ENCODE results near the gene PLCB4.

PLCB4 gene

DNA sequence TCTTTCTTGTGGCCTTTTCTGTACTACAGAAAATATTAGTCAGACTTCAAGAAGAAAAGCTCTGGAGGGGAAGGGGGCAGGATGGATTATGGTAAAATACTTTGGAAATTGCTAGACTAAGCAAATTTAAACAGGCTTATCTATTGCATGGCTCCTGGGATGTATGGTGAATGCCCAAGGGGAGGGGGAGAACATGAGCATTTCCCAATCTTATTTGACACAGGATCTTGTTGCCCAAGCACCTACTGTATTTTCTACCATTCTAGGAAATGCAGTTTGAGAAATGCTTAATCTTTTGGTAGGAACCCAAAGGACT is 359.4 kb downstream of the PLCB4 start:
- TF ChIP-seq FOXP2 (optimal IDR thresholded peaks at IDR 0.05; ENCODE audit: borderline replicate concordance, extremely low read depth, extremely low read length, insufficient read depth) = no peak
- TF ChIP-seq, protein P1, sequence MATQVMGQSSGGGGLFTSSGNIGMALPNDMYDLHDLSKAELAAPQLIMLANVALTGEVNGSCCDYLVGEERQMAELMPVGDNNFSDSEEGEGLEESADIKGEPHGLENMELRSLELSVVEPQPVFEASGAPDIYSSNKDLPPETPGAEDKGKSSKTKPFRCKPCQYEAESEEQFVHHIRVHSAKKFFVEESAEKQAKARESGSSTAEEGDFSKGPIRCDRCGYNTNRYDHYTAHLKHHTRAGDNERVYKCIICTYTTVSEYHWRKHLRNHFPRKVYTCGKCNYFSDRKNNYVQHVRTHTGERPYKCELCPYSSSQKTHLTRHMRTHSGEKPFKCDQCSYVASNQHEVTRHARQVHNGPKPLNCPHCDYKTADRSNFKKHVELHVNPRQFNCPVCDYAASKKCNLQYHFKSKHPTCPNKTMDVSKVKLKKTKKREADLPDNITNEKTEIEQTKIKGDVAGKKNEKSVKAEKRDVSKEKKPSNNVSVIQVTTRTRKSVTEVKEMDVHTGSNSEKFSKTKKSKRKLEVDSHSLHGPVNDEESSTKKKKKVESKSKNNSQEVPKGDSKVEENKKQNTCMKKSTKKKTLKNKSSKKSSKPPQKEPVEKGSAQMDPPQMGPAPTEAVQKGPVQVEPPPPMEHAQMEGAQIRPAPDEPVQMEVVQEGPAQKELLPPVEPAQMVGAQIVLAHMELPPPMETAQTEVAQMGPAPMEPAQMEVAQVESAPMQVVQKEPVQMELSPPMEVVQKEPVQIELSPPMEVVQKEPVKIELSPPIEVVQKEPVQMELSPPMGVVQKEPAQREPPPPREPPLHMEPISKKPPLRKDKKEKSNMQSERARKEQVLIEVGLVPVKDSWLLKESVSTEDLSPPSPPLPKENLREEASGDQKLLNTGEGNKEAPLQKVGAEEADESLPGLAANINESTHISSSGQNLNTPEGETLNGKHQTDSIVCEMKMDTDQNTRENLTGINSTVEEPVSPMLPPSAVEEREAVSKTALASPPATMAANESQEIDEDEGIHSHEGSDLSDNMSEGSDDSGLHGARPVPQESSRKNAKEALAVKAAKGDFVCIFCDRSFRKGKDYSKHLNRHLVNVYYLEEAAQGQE (IDR thresholded peaks at IDR 0.05; ENCODE audit: insufficient read depth in 1 of 2, low read depth in 2 of 2, low read length in 2 of 2) = no peak

DNA sequence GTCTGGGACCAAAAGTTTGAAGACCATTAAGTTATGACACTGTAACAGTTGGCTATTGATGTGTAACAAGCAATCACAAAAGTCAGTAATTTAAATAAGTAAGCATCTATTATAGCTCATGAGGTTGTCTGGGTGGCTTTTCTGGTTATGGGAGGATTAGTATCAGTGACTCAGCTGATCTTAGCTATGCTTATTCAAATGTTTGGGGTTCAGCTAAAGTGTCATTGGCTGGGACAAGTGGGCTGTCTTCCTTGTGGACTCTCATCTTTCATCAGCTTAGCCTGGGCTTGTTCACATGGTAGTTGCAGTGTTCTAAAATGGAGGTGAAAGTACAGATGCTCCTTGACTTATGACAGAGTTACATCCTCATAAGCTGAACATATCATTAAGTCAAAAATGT is 370.9 kb downstream of the PLCB4 start:
- TF ChIP-seq FOXP2 (optimal IDR thresholded peaks at IDR 0.05; ENCODE audit: borderline replicate concordance, extremely low read depth, extremely low read length, insufficient read depth) (no peak), SIN3A (IDR thresholded peaks at IDR 0.05; ENCODE audit: borderline replicate concordance, insufficient read depth, low read length) (no peak), TAF1 (IDR thresholded peaks at IDR 0.05; ENCODE audit: borderline replicate concordance, insufficient read depth, low read length) (no peak), POLR2AphosphoS5 (IDR thresholded peaks at IDR 0.05; ENCODE audit: low read depth, low read length) (no peak)
- TF ChIP-seq, protein P1 (IDR thresholded peaks at IDR 0.05; ENCODE audit: insufficient read depth in 1 of 2, low read depth in 2 of 2, low read length in 2 of 2) = no peak

DNA sequence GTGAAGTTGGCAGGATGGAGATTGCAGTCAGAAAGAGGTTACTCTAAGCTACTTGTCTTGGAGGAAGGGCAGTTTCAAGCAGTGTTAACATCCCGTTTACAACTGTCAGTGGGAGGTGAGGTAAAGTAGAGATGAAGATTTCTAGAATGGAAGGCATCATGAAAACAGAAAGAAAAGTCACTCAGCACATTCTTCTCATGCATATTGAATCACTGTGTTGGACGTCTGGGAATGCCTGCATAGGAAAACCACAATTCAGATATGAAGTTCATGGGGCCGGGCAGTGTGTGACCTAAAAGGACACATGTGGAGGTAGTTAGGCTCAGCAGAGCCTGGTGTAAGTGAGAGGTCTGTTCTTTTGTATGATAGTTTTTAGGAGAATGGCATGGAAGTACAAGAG is 372.0 kb downstream of the PLCB4 start:
- TF ChIP-seq, protein P1 (IDR thresholded peaks at IDR 0.05; ENCODE audit: insufficient read depth in 1 of 2, low read depth in 2 of 2, low read length in 2 of 2) = no peak
- no peak for TF ChIP-seq TAF1 (IDR thresholded peaks at IDR 0.05; ENCODE audit: borderline replicate concordance, insufficient read depth, low read length)

DNA sequence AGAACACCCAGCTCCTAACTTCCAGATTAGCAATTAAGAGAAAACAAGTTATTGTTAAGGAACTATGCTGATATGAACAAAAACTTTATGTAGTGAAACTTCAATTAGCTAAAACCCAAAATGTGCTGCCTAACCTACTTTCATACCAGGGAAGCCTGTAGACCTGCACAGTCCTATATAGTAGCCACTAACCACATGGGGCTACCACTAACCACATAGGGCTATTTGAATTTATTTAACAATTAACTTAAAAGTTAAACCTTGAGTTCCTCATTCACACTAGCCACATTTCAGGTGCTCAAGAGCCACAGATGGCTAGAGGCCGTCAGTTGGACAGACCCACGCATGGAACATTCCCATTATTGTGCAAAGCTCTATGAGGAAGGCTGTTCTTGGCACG is 373.1 kb downstream of the PLCB4 start:
- TF ChIP-seq FOXP2 (optimal IDR thresholded peaks at IDR 0.05; ENCODE audit: borderline replicate concordance, extremely low read depth, extremely low read length, insufficient read depth) = no peak
- TF ChIP-seq SIN3A (IDR thresholded peaks at IDR 0.05; ENCODE audit: borderline replicate concordance, insufficient read depth, low read length) = no peak
- TF ChIP-seq, protein P1 (IDR thresholded peaks at IDR 0.05; ENCODE audit: insufficient read depth in 1 of 2, low read depth in 2 of 2, low read length in 2 of 2) = no peak
- TF ChIP-seq POLR2AphosphoS5 (IDR thresholded peaks at IDR 0.05; ENCODE audit: low read depth, low read length) = no peak

DNA sequence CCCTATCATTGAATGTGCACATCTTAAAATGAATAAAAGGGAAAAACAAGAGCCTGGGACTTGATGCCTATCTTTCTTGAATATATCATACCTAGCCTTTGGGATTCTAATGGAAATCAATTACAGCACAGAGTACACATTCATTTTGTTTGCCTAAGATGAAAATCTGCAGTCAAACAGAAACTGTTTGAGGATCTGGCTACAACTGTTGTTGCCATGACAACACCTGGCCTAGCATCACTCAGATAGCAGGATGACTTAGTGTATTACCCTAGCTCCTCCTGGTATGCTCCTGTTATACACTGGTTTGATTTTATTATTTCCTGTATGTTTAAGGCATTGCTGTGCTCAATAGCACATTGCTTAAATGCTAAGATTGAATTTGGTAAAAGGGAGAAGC is 374.0 kb downstream of the PLCB4 start:
- TF ChIP-seq POLR2AphosphoS5 (IDR thresholded peaks at IDR 0.05; ENCODE audit: low read depth, low read length) (no peak), TAF1 (IDR thresholded peaks at IDR 0.05; ENCODE audit: borderline replicate concordance, insufficient read depth, low read length) (no peak), SIN3A (IDR thresholded peaks at IDR 0.05; ENCODE audit: borderline replicate concordance, insufficient read depth, low read length) (no peak), FOXP2 (optimal IDR thresholded peaks at IDR 0.05; ENCODE audit: borderline replicate concordance, extremely low read depth, extremely low read length, insufficient read depth) (no peak)
- TF ChIP-seq, protein P1 (IDR thresholded peaks at IDR 0.05; ENCODE audit: insufficient read depth in 1 of 2, low read depth in 2 of 2, low read length in 2 of 2) = no peak

Measured in PFSK-1 (cell line).